PC-3 (cell line): ENCODE results near the gene ARL2BP. TPM values are rescaled to one million over a fixed set of nuclear protein-coding genes. Genes with fewer than 3 reads are reported as not detected.

Experiments used
- ATAC-seq: fragments of 200-7000 bp; cut with Tn5 transposase; 2 replicates; pipeline ENCODE4 v1.9.1; 2020; ENCODE audit warnings: mild to moderate bottlenecking, moderate library complexity
- BruUV-seq: library from RNA; stranded (reverse); fragments of 400-500 nt; replicated peaks from 2 replicates; lab custom pipeline; 2021; lab: Mats Ljungman, UMichigan
- CTCF ChIA-PET: fragments of 300-600 bp; sonication (Branson Sonifier 250); formaldehyde crosslinking; loops from one replicate; lab custom pipeline; 2022; ENCODE audit warnings: antibody characterized with exemption; lab: Charles Lee
- POLR2A ChIA-PET: fragments of 300-600 bp; sonication (Branson Sonifier 250); formaldehyde crosslinking; loops from one replicate; lab custom pipeline; 2022; ENCODE audit warnings: antibody characterized with exemption; ENCODE audit not compliant: unreplicated experiment; lab: Charles Lee
- DNase-seq: peaks from one replicate; pipeline ENCODE4 v3.0.0-alpha.2; 2015
- H2AFZ ChIP-seq: fragments of 300-600 bp; sonication (generic); 2 replicates; pipeline ENCODE4 v1.6.0; 2016; ENCODE audit warnings: antibody characterized with exemption, low read length
- H3F3A ChIP-seq: fragments of 300-600 bp; sonication (generic); one replicate; pipeline ENCODE4 v1.6.0; 2017; ENCODE audit warnings: antibody characterized with exemption, low read length, control low read depth, mild to moderate bottlenecking; ENCODE audit not compliant: unreplicated experiment
- H3K27ac ChIP-seq: fragments of 300-600 bp; sonication (generic); 2 replicates; pipeline ENCODE4 v1.5.1; 2016; ENCODE audit warnings: mild to moderate bottlenecking, low read length
- H3K27me3 ChIP-seq: fragments of 300-600 bp; sonication (generic); 2 replicates; pipeline ENCODE4 v1.6.1; 2016; ENCODE audit warnings: low read length, mixed read lengths
- H3K36me3 ChIP-seq: fragments of 300-600 bp; sonication (generic); 2 replicates; pipeline ENCODE4 v1.6.1; 2016; ENCODE audit warnings: low read depth, mixed run types, low read length, mixed read lengths
- H3K4me1 ChIP-seq: fragments of 300-600 bp; sonication (generic); 2 replicates; pipeline ENCODE4 v1.5.1; 2016; ENCODE audit warnings: low read length; ENCODE audit not compliant: insufficient read depth
- H3K4me2 ChIP-seq: fragments of 300-600 bp; sonication (generic); 2 replicates; pipeline ENCODE4 v1.6.0; 2016; ENCODE audit warnings: low read length
- H3K4me3 ChIP-seq: fragments of 300-600 bp; sonication (generic); 2 replicates; pipeline ENCODE4 v1.5.1; 2016; ENCODE audit warnings: mild to moderate bottlenecking, low read length, mixed read lengths
- H3K79me2 ChIP-seq: fragments of 300-600 bp; sonication (generic); 2 replicates; pipeline ENCODE4 v1.6.1; 2017; ENCODE audit warnings: low read length, mixed read lengths
- H3K9ac ChIP-seq: fragments of 300-600 bp; sonication (generic); 2 replicates; pipeline ENCODE4 v1.6.0; 2016; ENCODE audit warnings: mild to moderate bottlenecking, low read length
- H3K9me2 ChIP-seq: fragments of 300-600 bp; sonication (generic); replicated peaks from 2 replicates; pipeline ENCODE4 v1.6.1; 2016; ENCODE audit warnings: mixed run types, low read length, mixed read lengths
- H3K9me3 ChIP-seq: fragments of 300-600 bp; sonication (generic); 2 replicates; pipeline ENCODE4 v1.6.1; 2016; ENCODE audit warnings: low read length, mixed read lengths
- H4K20me1 ChIP-seq: fragments of 300-600 bp; sonication (generic); 2 replicates; pipeline ENCODE4 v1.6.1; 2016; ENCODE audit warnings: low read length, mixed read lengths
- CTCF ChIP-seq: fragments of 300-600 bp; sonication (generic); conservative IDR thresholded peaks from 2 replicates; pipeline ENCODE4 v1.5.1; 2017; ENCODE audit warnings: antibody characterized with exemption, low read depth, mild to moderate bottlenecking, low read length
- EZH2 ChIP-seq: fragments of 300-600 bp; sonication (generic); IDR thresholded peaks from one replicate; pipeline ENCODE4 v1.6.1; 2017; ENCODE audit warnings: antibody characterized with exemption, mild to moderate bottlenecking, low read length; ENCODE audit not compliant: unreplicated experiment
- EZH2phosphoT487 ChIP-seq: fragments of 300-600 bp; sonication (generic); IDR thresholded peaks from 2 replicates; pipeline ENCODE4 v1.6.1; 2018; ENCODE audit warnings: mild to moderate bottlenecking, antibody characterized with exemption, low read length, borderline replicate concordance
- intact Hi-C: fragments of 100-400 bp; cut with micrococcal nuclease; formaldehyde crosslinking; loops from 2 replicates; pipeline ENCODE4 v1.9.0; 2023
- total RNA-seq: library from RNA; depleted of rRNA; stranded (reverse); fragments of >200 nt; gene quantifications from 2 replicates; pipeline ENCODE4 v1.2.3, GENCODE V29; 2014

The ARL2BP gene
- total RNA-seq, 1 experiment from 2014 or later: 38.4 TPM

GRCh38 chr16:57225978-57226377, 19.1 kb upstream of the ARL2BP start:
- no peaks in the 10 kb centered on the region for H3K4me1 ChIP-seq
- H3K27me3 ChIP-seq: no peaks in the 10 kb centered on the region
- H3K79me2 ChIP-seq: no peaks in the 10 kb centered on the region
- no peak overlapping the region for H2AFZ ChIP-seq
- no TSS peak for BruUV-seq
- H3F3A ChIP-seq: no peaks in the 10 kb centered on the region
- H4K20me1 ChIP-seq: no peaks in the 10 kb centered on the region
- DNase-seq: no peak
- no peak for TF ChIP-seq EZH2
- POLR2A ChIA-PET: no interaction called here
- H3K4me3 ChIP-seq: no peak overlapping the region
- CTCF ChIA-PET: no interaction called here
- no peaks in the 10 kb centered on the region for H3K9me2 ChIP-seq
- H3K27ac ChIP-seq: no peak overlapping the region
- no peak overlapping the region for H3K9ac ChIP-seq
- intact Hi-C loops: no loop called here
- no peak for ATAC-seq
- H3K4me2 ChIP-seq: no peak overlapping the region
- peaks cover 38% of the 10 kb centered on the region for H3K36me3 ChIP-seq
- no peaks in the 10 kb centered on the region for H3K9me3 ChIP-seq

DNA sequence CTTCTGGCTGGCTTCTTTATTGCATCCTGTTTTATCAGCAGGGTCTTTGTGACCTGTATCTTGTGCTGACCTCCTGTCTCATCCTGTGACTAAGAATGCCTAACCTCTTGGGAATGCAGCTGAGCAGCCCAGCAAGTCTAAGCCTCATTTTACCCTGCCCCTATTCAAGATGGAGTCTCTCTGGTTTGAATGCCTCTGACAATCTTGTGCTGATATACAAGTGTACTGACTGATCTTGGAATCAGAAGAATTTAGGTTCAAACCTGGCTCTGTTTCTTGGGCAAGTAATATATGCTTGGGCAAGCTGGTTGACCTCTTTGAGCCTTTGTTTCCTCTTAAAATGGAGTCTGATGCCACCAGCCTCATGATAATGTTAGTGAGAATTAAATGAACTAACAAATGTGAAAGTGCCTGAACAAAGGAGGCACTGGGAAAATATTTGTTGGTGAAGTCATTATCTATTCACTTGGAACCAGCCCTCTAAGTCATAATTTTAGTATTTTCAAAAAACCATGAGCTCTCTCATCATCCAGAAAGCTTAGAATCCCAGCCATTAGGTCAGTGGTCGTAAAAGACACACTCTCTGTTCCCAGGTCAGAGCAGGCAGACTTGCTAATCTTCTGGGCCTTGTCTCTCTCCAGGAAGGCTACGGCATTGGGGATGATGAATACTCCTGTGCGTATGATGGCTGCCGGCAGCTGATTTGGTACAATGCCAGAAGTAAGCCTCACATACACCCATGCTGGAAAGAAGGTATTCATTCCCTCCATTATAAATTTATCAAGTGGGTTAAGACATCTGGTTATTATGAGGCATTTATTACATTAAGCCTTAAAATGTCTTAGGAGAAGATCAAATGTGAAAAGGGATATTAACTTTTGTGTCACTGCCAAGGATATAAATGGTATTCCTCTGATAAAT, 18.1 kb upstream of the ARL2BP start:
- Histone ChIP-seq H3K4me2 (no peak overlapping the region), H3K27ac (no peak overlapping the region), H2AFZ (no peak overlapping the region), H3F3A (no peaks in the 10 kb centered on the region), H3K9me3 (no peaks in the 10 kb centered on the region), H3K27me3 (no peaks in the 10 kb centered on the region), H3K9ac (no peak overlapping the region), H3K4me1 (no peaks in the 10 kb centered on the region), H3K9me2 (no peaks in the 10 kb centered on the region), H3K79me2 (no peaks in the 10 kb centered on the region), H3K36me3 (peaks cover 38% of the 10 kb centered on the region), H4K20me1 (no peaks in the 10 kb centered on the region), H3K4me3 (no peak overlapping the region)
- TF ChIP-seq EZH2phosphoT487 (no peak), CTCF (no peak), EZH2 (no peak)
- POLR2A ChIA-PET: no interaction called here
- intact Hi-C loops: no loop called here
- CTCF ChIA-PET: interaction anchor here (0.6 kb wide), 1 partner anchor 73 kb away, joined by 3 read pairs; no protein-coding TSS in a partner anchor
- no TSS peak for BruUV-seq
- no peak for ATAC-seq
- DNase-seq: no peak

GRCh38 chr16:57229079-57229478, 16.0 kb upstream of the ARL2BP start:
- intact Hi-C loops: no loop called here
- peaks cover 32% of the 10 kb centered on the region for H3K36me3 ChIP-seq

More at GRCh38 chr16:57229079-57229478, 16.0 kb upstream of the ARL2BP start:
- Histone ChIP-seq H3K4me1 (no peaks in the 10 kb centered on the region), H4K20me1 (no peaks in the 10 kb centered on the region), H2AFZ (no peak overlapping the region), H3K27me3 (no peaks in the 10 kb centered on the region), H3K9ac (no peak overlapping the region), H3K9me2 (no peaks in the 10 kb centered on the region), H3F3A (no peaks in the 10 kb centered on the region), H3K9me3 (no peaks in the 10 kb centered on the region), H3K4me3 (no peak overlapping the region), H3K27ac (no peak overlapping the region), H3K79me2 (no peaks in the 10 kb centered on the region), H3K4me2 (no peak overlapping the region)
- BruUV-seq: no TSS peak
- ChIA-PET POLR2A (no interaction called here), CTCF (no interaction called here)
- no peak for DNase-seq
- ATAC-seq: no peak
- no peak for TF ChIP-seq CTCF
- no peak for TF ChIP-seq EZH2phosphoT487
